Measurements from ENCODE around the gene ORAI1.
"Not testable (repeated sequence)": the region's sequence is repeated elsewhere in the genome, so short reads cannot be mapped to it uniquely, and the experiment has no call there.

DNA sequence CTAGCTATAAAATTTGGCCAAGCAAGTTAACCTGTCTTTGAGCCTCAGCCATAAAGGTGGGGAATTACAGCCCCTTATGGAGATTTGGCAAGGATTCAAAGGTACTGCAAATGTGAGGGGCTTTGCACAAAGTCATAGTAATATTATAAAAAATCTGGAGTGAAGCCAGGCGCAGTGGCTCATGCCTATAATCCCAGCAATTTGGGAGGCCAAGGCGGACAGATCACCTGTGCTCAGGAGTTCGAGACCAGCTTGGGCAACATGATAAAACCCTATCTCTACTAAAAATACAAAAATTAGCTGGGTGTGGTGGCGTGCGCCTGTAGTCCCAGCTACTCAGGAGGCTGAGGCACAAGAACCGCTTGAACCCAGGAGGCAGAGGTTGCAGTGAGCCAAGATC, 41.4 kb upstream of the ORAI1 start:
- TF ChIP-seq SUZ12 (IDR thresholded peaks at IDR 0.05; ENCODE audit: extremely low read depth, insufficient read depth, insufficient read length); ZNF274 (IDR thresholded peaks at IDR 0.05; ENCODE audit: low read depth, low read length): not testable (repeated sequence)
